NCI-H1105 (cell line): ENCODE results near the gene SH3PXD2A.
"Not testable (repeated sequence)": the region's sequence is repeated elsewhere in the genome, so short reads cannot be mapped to it uniquely, and the experiment has no call there.

Source experiments
- DNase-seq: peaks from one replicate; lab custom pipeline; 2025; lab: John Stamatoyannopoulos, UW

The SH3PXD2A gene

GRCh38 chr10:103620891-103621782, 234.2 kb downstream of the SH3PXD2A start:
- no peak for DNase-seq

- no peak for DNase-seq
These were observed 235.0 kb downstream of the SH3PXD2A start for GRCh38 chr10:103620352-103620740.

GRCh38 chr10:103619424-103620351, 235.7 kb downstream of the SH3PXD2A start:
- no peak for DNase-seq

GRCh38 chr10:103618575-103619423, 236.6 kb downstream of the SH3PXD2A start:
- no peak for DNase-seq

- no peak for DNase-seq
These were observed 237.6 kb downstream of the SH3PXD2A start for GRCh38 chr10:103617602-103618385.

- no peak for DNase-seq
These were observed 238.4 kb downstream of the SH3PXD2A start for GRCh38 chr10:103616705-103617601.

GRCh38 chr10:103614306-103615158, 240.8 kb downstream of the SH3PXD2A start:
- no peak for DNase-seq

- no peak for DNase-seq
These were observed 241.8 kb downstream of the SH3PXD2A start for GRCh38 chr10:103613616-103614015.

- no peak for DNase-seq
These were observed 242.7 kb downstream of the SH3PXD2A start for GRCh38 chr10:103612462-103613365.

GRCh38 chr10:103610921-103611511, 244.4 kb downstream of the SH3PXD2A start:
- DNase-seq = no peak

- no peak for DNase-seq
These were observed 245.3 kb downstream of the SH3PXD2A start for GRCh38 chr10:103610083-103610472.

GRCh38 chr10:103609231-103610082, 245.9 kb downstream of the SH3PXD2A start:
- no peak for DNase-seq

GRCh38 chr10:103608056-103608455, 247.3 kb downstream of the SH3PXD2A start:
- not testable (repeated sequence) for DNase-seq

GRCh38 chr10:103607051-103607450, 248.3 kb downstream of the SH3PXD2A start:
- DNase-seq = not testable (repeated sequence)

- DNase-seq = not testable (repeated sequence)
These were observed 249.3 kb downstream of the SH3PXD2A start for GRCh38 chr10:103606097-103606438.

- no peak for DNase-seq
These were observed 249.8 kb downstream of the SH3PXD2A start for GRCh38 chr10:103605359-103606096.
